Vagina (tissue), 2 donors: ENCODE data around the gene LPCAT1. TPM values are rescaled to one million over a fixed set of nuclear protein-coding genes. Genes with fewer than 3 reads are reported as not detected.

Experiments
- DNase-seq, 2 donors: peaks; one replicate each; pipeline ENCODE4 v3.0.0-alpha.2; 2017; ENCODE audit errors: extremely low spot score in 2 of 2
- H3K27ac ChIP-seq: fragments of 200-600 bp; sonication (generic); one replicate; pipeline ENCODE4 v1.5.1; 2019
- H3K27me3 ChIP-seq: fragments of 200-600 bp; sonication (generic); one replicate; pipeline ENCODE4 v1.5.1; 2019
- H3K36me3 ChIP-seq, 2 donors: fragments of 200-600 bp; sonication (generic); one replicate each; pipeline ENCODE4 v1.5.1; 2017 to 2019
- H3K4me1 ChIP-seq: fragments of 200-600 bp; sonication (generic); one replicate; pipeline ENCODE4 v1.5.1; 2019
- H3K4me3 ChIP-seq, 2 donors: fragments of 200-600 bp; sonication (generic); 1 replicate in 1 of 2; 2 replicates in 1 of 2; pipeline ENCODE4 v1.5.1; 2016 to 2019
- H3K9me3 ChIP-seq: fragments of 200-600 bp; sonication (generic); one replicate; pipeline ENCODE4 v1.5.1; 2019
- POLR2A ChIP-seq, 2 donors: fragments of 450-650 bp; IDR thresholded peaks; one replicate each; pipeline ENCODE4 v1.6.1; 2017; ENCODE audit warnings: antibody characterized with exemption in 2 of 2, mild to moderate bottlenecking in 2 of 2, moderate library complexity in 2 of 2
- POLR2AphosphoS5 ChIP-seq, 2 donors: sonication (generic); formaldehyde crosslinking; IDR thresholded peaks; one replicate each; pipeline ENCODE4 v1.9.0; 2017; ENCODE audit warnings: antibody characterized with exemption in 2 of 2, mild to moderate bottlenecking in 2 of 2, low read depth in 1 of 2; ENCODE audit not compliant: insufficient read depth in 1 of 2
- intact Hi-C: fragments of 100-400 bp; cut with DNase I; formaldehyde crosslinking; loops from one replicate; pipeline ENCODE4 v1.15.1; 2023
- total RNA-seq: library from RNA; depleted of rRNA; stranded (reverse); fragments of >200 nt; gene quantifications from one replicate; pipeline ENCODE4 v1.2.3, GENCODE V29; 2016
- TF ChIP-seq, protein P1 (sequence below), 3 experiments: fragments of 450-650 bp in 2 of 3; fragments of 200-600 bp in 1 of 3; sonication (generic) in 1 of 3; IDR thresholded peaks; one replicate each; pipeline ENCODE4 v1.5.1; 2017 to 2019; ENCODE audit warnings: antibody characterized with exemption in 3 of 3, mild to moderate bottlenecking in 2 of 3, moderate library complexity in 2 of 3

Gene LPCAT1
- total RNA-seq, 1 donor from 2014 or later, result 29.7 TPM

- TF ChIP-seq POLR2AphosphoS5 (IDR thresholded peaks at IDR 0.05; ENCODE audit: insufficient read depth in 1 of 2, low read depth in 1 of 2) (no peak), POLR2A (IDR thresholded peaks at IDR 0.05) (no peak)
- TF ChIP-seq, protein P1, sequence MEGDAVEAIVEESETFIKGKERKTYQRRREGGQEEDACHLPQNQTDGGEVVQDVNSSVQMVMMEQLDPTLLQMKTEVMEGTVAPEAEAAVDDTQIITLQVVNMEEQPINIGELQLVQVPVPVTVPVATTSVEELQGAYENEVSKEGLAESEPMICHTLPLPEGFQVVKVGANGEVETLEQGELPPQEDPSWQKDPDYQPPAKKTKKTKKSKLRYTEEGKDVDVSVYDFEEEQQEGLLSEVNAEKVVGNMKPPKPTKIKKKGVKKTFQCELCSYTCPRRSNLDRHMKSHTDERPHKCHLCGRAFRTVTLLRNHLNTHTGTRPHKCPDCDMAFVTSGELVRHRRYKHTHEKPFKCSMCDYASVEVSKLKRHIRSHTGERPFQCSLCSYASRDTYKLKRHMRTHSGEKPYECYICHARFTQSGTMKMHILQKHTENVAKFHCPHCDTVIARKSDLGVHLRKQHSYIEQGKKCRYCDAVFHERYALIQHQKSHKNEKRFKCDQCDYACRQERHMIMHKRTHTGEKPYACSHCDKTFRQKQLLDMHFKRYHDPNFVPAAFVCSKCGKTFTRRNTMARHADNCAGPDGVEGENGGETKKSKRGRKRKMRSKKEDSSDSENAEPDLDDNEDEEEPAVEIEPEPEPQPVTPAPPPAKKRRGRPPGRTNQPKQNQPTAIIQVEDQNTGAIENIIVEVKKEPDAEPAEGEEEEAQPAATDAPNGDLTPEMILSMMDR (IDR thresholded peaks at IDR 0.05), result no peak
- no peak overlapping the region for H3K4me3 ChIP-seq
- peak in 1 of 2 donors; percentile 72 for DNase-seq
- peaks cover 21% of the 10 kb centered on the region for H3K4me1 ChIP-seq
- no peaks in the 10 kb centered on the region for H3K27me3 ChIP-seq
- no peaks in the 10 kb centered on the region for H3K9me3 ChIP-seq
- intact Hi-C loops, result no loop called here
- H3K27ac ChIP-seq, result no peak overlapping the region
- no peaks in the 10 kb centered on the region for H3K36me3 ChIP-seq
Observed at GRCh38 chr5:1526681-1527131, 2.9 kb upstream of the LPCAT1 start.

DNA sequence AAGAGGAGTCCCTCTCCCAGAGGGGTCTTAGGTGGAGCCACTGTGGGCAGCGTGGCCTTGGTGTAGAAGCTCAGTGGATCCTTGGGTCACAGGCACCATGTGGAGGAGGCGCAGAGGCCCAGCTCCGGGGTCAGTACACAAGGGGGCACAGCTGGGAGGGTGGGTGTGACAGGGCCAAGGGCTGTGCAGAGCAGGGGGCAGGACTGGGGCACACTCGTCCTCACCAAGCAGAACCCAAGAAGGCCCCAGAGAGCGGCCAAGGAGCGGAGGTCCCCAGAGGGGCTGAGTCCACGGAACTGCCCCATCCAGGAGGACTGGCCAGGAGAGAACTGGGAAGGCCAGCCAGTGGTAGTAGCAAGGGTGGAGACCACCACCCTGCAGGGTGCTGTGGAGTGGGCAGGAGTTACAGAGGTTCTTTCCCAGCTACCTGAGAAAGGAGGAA, 2.5 kb upstream of the LPCAT1 start:
- Histone ChIP-seq H3K4me3 (no peak overlapping the region), H3K9me3 (no peaks in the 10 kb centered on the region), H3K36me3 (no peaks in the 10 kb centered on the region), H3K4me1 (peaks cover 26% of the 10 kb centered on the region), H3K27me3 (no peaks in the 10 kb centered on the region), H3K27ac (no peak overlapping the region)
- intact Hi-C loops, result no loop called here
- TF ChIP-seq, protein P1 (IDR thresholded peaks at IDR 0.05), result no peak
- TF ChIP-seq POLR2A (IDR thresholded peaks at IDR 0.05) (no peak), POLR2AphosphoS5 (IDR thresholded peaks at IDR 0.05; ENCODE audit: insufficient read depth in 1 of 2, low read depth in 1 of 2) (no peak)
- peak; percentile 78 to 81 for DNase-seq

DNA sequence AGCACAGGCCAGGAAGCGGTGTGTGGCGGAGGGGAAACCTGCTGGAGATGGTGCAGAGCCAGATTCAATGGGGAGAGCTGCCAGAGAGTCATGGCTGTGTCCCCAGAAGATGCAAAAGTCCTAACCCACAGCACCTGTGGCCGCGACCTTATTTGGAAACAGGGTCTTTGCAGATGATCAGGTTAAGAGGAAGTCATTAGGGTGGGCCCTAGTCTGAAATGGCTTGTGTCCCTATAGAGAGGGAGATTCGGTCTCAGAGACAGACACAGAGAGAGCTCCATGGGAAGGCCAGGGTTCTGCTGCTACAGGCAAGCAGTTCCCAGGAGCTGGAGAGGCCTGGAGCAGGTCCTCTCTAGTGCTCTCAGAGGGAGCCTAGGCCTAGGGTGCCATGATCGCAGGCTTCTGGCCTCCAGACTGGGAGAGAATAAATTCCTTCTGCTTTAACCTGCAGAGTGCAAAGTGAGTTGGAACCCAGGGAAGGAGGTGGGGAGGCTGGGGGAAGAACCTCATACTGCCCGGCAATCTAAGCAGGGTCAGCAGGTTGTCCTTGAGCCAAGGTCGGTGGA, 1.9 kb upstream of the LPCAT1 start:
- DNase-seq, result peak in 1 of 2 donors; percentile 79

DNA sequence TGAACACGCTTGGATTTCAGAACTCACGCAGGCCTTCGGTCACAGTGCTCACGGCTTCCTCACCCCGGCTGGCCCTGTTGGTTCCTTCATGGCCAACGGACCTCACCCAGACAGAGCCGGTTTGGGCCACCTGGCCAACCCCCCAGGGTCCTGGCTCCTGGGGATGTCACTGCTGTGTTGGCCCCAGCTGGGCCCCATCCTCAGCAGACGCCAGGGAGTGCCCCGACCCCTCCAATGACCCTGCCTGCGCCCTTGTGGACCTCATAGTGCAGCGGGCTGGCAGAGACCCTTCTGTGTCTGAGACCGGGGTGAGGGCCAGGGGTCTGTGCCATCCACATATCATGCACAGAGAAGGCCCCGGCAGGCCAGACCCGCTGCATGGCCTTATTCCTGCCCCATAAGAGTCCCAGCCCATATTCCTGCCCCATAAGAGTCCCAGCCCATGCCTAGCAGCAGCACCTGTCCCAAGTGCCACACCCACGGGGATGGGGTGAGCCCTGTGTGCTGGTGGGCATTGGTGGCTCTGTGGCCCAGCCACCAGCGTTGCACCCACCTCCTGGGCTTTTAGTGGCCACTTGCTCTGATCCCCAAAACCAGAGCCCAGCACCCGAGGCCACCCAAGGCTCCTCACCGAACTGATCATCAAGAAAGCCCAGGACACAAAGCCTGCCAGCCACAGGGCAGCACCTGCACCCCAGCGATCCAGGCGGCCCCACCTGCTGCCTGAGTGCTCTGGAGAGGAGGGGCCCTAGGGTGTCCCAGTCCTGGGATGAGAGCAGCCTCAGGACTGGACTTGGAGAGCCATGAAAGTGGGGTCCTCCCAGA, 1.3 kb upstream of the LPCAT1 start:
- intact Hi-C loops, result no loop called here
- no peaks in the 10 kb centered on the region for H3K9me3 ChIP-seq
- peaks cover 26% of the 10 kb centered on the region for H3K4me1 ChIP-seq
- H3K4me3 ChIP-seq, result peak overlapping the region in 1 of 2 donors; percentile 66
- peak; percentile 83 to 93 for DNase-seq
- TF ChIP-seq, protein P1 (IDR thresholded peaks at IDR 0.05), result no peak
- no peak for TF ChIP-seq POLR2A (IDR thresholded peaks at IDR 0.05)
- no peak for TF ChIP-seq POLR2AphosphoS5 (IDR thresholded peaks at IDR 0.05; ENCODE audit: insufficient read depth in 1 of 2, low read depth in 1 of 2)
- no peaks in the 10 kb centered on the region for H3K36me3 ChIP-seq
- H3K27me3 ChIP-seq, result no peaks in the 10 kb centered on the region
- H3K27ac ChIP-seq, result peak overlapping the region; percentile 83

More for the DNA sequence above, 1.9 kb upstream of the LPCAT1 start:
- H3K27me3 ChIP-seq, result no peaks in the 10 kb centered on the region
- no peaks in the 10 kb centered on the region for H3K9me3 ChIP-seq
- H3K27ac ChIP-seq, result no peak overlapping the region
- H3K4me3 ChIP-seq, result no peak overlapping the region
- no peaks in the 10 kb centered on the region for H3K36me3 ChIP-seq
- TF ChIP-seq, protein P1 (IDR thresholded peaks at IDR 0.05), result no peak
- TF ChIP-seq POLR2AphosphoS5 (IDR thresholded peaks at IDR 0.05; ENCODE audit: insufficient read depth in 1 of 2, low read depth in 1 of 2) (no peak), POLR2A (IDR thresholded peaks at IDR 0.05) (no peak)
- peaks cover 26% of the 10 kb centered on the region for H3K4me1 ChIP-seq
- intact Hi-C loops, result no loop called here

DNA sequence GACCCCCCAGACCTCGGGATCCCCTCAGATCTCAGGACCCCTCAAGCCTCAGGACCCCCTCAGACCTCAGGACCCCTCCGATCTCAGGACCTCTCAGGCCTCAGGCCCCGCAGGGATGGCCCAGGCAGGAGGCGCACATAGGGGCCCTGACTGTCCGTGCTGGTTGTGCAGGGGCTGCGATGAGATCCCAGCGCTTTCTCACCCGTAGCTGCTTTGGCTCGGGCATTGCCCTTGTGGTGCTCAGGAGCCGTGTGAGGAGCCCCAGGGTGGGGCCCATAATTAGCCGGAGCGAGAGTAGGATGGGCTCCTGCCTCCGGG, 680 bp upstream of the LPCAT1 start:
- Histone ChIP-seq H3K9me3 (no peaks in the 10 kb centered on the region), H3K4me3 (peak overlapping the region; percentile 66 to 96), H3K27me3 (no peaks in the 10 kb centered on the region), H3K4me1 (peaks cover 26% of the 10 kb centered on the region), H3K36me3 (no peaks in the 10 kb centered on the region), H3K27ac (peak overlapping the region; percentile 83)
- intact Hi-C loops, result no loop called here
- peak in 1 of 2 donors; percentile 84 for DNase-seq
- TF ChIP-seq, protein P1 (IDR thresholded peaks at IDR 0.05), result no peak
- TF ChIP-seq POLR2AphosphoS5 (IDR thresholded peaks at IDR 0.05; ENCODE audit: insufficient read depth in 1 of 2, low read depth in 1 of 2), result no peak
- no peak for TF ChIP-seq POLR2A (IDR thresholded peaks at IDR 0.05)
